ENCODE data around the gene MMP24OS.

GRCh38 chr20:35304956-35305355 lies 27.0 kb upstream of the MMP24OS start:
- no peak for TF ChIP-seq CTCF (conservative IDR thresholded peaks at IDR 0.05 in 1 of 2, IDR thresholded peaks at IDR 0.05 in 1 of 2; ENCODE audit: extremely low read depth in 1 of 2, insufficient read depth in 1 of 2, low read depth in 1 of 2, low read length in 2 of 2)
- TF ChIP-seq EZH2 (IDR thresholded peaks at IDR 0.05; ENCODE audit: borderline replicate concordance, low read length), result no peak

Measured in mammary epithelial cell (primary cell).